Measurements from ENCODE around the gene IRF2.

- TF ChIP-seq ZFP3 (CRISPR knock-in tag; IDR thresholded peaks at IDR 0.05), result no peak
- TF ChIP-seq, protein P1, sequence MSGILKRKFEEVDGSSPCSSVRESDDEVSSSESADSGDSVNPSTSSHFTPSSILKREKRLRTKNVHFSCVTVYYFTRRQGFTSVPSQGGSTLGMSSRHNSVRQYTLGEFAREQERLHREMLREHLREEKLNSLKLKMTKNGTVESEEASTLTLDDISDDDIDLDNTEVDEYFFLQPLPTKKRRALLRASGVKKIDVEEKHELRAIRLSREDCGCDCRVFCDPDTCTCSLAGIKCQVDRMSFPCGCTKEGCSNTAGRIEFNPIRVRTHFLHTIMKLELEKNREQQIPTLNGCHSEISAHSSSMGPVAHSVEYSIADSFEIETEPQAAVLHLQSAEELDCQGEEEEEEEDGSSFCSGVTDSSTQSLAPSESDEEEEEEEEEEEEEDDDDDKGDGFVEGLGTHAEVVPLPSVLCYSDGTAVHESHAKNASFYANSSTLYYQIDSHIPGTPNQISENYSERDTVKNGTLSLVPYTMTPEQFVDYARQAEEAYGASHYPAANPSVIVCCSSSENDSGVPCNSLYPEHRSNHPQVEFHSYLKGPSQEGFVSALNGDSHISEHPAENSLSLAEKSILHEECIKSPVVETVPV (CRISPR knock-in tag; IDR thresholded peaks at IDR 0.05), result no peak
- TF ChIP-seq, protein P2, sequence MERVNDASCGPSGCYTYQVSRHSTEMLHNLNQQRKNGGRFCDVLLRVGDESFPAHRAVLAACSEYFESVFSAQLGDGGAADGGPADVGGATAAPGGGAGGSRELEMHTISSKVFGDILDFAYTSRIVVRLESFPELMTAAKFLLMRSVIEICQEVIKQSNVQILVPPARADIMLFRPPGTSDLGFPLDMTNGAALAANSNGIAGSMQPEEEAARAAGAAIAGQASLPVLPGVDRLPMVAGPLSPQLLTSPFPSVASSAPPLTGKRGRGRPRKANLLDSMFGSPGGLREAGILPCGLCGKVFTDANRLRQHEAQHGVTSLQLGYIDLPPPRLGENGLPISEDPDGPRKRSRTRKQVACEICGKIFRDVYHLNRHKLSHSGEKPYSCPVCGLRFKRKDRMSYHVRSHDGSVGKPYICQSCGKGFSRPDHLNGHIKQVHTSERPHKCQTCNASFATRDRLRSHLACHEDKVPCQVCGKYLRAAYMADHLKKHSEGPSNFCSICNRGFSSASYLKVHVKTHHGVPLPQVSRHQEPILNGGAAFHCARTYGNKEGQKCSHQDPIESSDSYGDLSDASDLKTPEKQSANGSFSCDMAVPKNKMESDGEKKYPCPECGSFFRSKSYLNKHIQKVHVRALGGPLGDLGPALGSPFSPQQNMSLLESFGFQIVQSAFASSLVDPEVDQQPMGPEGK (CRISPR knock-in tag; IDR thresholded peaks at IDR 0.05; ENCODE audit: borderline replicate concordance), result no peak
- no peak for TF ChIP-seq ISL1 (CRISPR knock-in tag; IDR thresholded peaks at IDR 0.05)
- TF ChIP-seq TSHZ2 (CRISPR knock-in tag; IDR thresholded peaks at IDR 0.05), result no peak
- TF ChIP-seq ARNTL (CRISPR knock-in tag; IDR thresholded peaks at IDR 0.05; ENCODE audit: borderline replicate concordance, low read depth), result no peak
- no peak for TF ChIP-seq ZFP30 (CRISPR knock-in tag; IDR thresholded peaks at IDR 0.05)
- no peak for TF ChIP-seq GLIS3 (CRISPR knock-in tag; IDR thresholded peaks at IDR 0.05)
- TF ChIP-seq CSDC2 (CRISPR knock-in tag; IDR thresholded peaks at IDR 0.05), result no peak
- TF ChIP-seq ESRRG (CRISPR knock-in tag; IDR thresholded peaks at IDR 0.05), result no peak
- no peak for TF ChIP-seq SNAI2 (CRISPR knock-in tag; IDR thresholded peaks at IDR 0.05)
- TF ChIP-seq CREB5 (CRISPR knock-in tag; IDR thresholded peaks at IDR 0.05; ENCODE audit: low read depth), result no peak
- no peak for TF ChIP-seq RARB (CRISPR knock-in tag; IDR thresholded peaks at IDR 0.05)
These were observed 30.0 kb upstream of the IRF2 start for GRCh38 chr4:184504385-184504784.
